SH-SY5Y (cell line): ENCODE results near the gene TTPAL.

ENCODE experiments used
- GATA2 ChIP-seq: IDR thresholded peaks from 2 replicates; pipeline ENCODE4 v1.6.1; 2011; ENCODE audit warnings: mild to moderate bottlenecking, low read depth, low read length
- GATA3 ChIP-seq: IDR thresholded peaks from 2 replicates; pipeline ENCODE4 v1.6.1; 2011; ENCODE audit warnings: low read depth, mild to moderate bottlenecking, low read length, moderate library complexity

GRCh38 chr20:44494681-44495080, 19.0 kb downstream of the TTPAL start:
- TF ChIP-seq GATA2 (no peak), GATA3 (no peak)
